HCT116 (cell line): ENCODE results near the gene EPS8. TPM values are rescaled to one million over a fixed set of nuclear protein-coding genes. Genes with fewer than 3 reads are reported as not detected.

Experiments
- ATAC-seq: fragments of 200-7000 bp; cut with Tn5 transposase; 2 replicates; pipeline ENCODE4 v1.9.1; 2020; ENCODE audit warnings: mild to moderate bottlenecking, moderate library complexity
- BruUV-seq: library from RNA; stranded (reverse); fragments of 400-500 nt; replicated peaks from 2 replicates; lab custom pipeline; 2021; lab: Mats Ljungman, UMichigan
- CTCF ChIA-PET: fragments of 300-600 bp; sonication (Branson Sonifier 250); formaldehyde crosslinking; loops from one replicate; lab custom pipeline; 2021; ENCODE audit warnings: antibody characterized with exemption; lab: Charles Lee
- POLR2A ChIA-PET: fragments of 300-600, 350-600 bp; sonication (Branson Sonifier 250); formaldehyde crosslinking; loops from one replicate; lab custom pipeline; 2021; ENCODE audit warnings: antibody characterized with exemption; lab: Charles Lee
- RAD21 ChIA-PET, 2 experiments: fragments of 300-600 bp; sonication (Branson Sonifier 250); formaldehyde crosslinking; loops; one replicate each; lab custom pipeline; 2023; ENCODE audit warnings: low total read pairs in 2 of 2; ENCODE audit not compliant: uncharacterized antibody in 2 of 2, unreplicated experiment in 2 of 2, low non-redundant PET in 1 of 2; lab: Charles Lee
- DNase-seq: peaks from one replicate; pipeline ENCODE4 v3.0.0-alpha.2; 2010; ENCODE audit warnings: low read depth, low spot score
- H2AFZ ChIP-seq: fragments of 200-600 bp; shearing (Covaris generic), sonication (generic); 2 replicates; pipeline ENCODE4 v1.6.1; 2017; ENCODE audit warnings: low read depth, mixed run types, mixed read lengths, antibody characterized with exemption, low read length; ENCODE audit not compliant: poor library complexity, severe bottlenecking
- H3K27ac ChIP-seq: 2 replicates; pipeline ENCODE4 v1.5.1; 2012; ENCODE audit warnings: low read depth, low read length
- H3K27me3 ChIP-seq: fragments of 200-600 bp; sonication (generic); 2 replicates; pipeline ENCODE4 v1.6.1; 2016; ENCODE audit warnings: mixed run types, low read length, mixed read lengths; ENCODE audit not compliant: insufficient read depth
- H3K36me3 ChIP-seq, 2 experiments: fragments of 200-500 bp in 1 of 2; fragments of 200-600 bp in 1 of 2; sonication (Bioruptor generic) in 1 of 2; sonication (generic) in 1 of 2; 2 replicates each; pipeline versions ENCODE4 v1.5.1 to v1.6.1; 2014 to 2016; ENCODE audit warnings: low read length in 2 of 2, inconsistent platforms in 1 of 2, mixed read lengths in 1 of 2, mixed run types in 1 of 2; ENCODE audit not compliant: insufficient read depth in 2 of 2, control insufficient read depth in 1 of 2
- H3K4me1 ChIP-seq, 2 experiments: fragments of 200-600 bp in 1 of 2; sonication (generic) in 1 of 2; 2 replicates each; pipeline versions ENCODE4 v1.5.1 to v1.6.1; 2012 to 2017; ENCODE audit warnings: low read length in 2 of 2, inconsistent platforms in 1 of 2, mild to moderate bottlenecking in 1 of 2, mixed read lengths in 1 of 2, mixed run types in 1 of 2, moderate library complexity in 1 of 2; ENCODE audit not compliant: insufficient read depth in 2 of 2, control insufficient read depth in 1 of 2
- H3K4me2 ChIP-seq: fragments of 200-600 bp; sonication (generic); 2 replicates; pipeline ENCODE4 v1.6.1; 2017; ENCODE audit warnings: mixed run types, low read length, mixed read lengths
- H3K4me3 ChIP-seq, 2 experiments: fragments of 200-600 bp in 1 of 2; sonication (generic) in 1 of 2; replicated peaks in 1 of 2; 2 replicates each; pipeline ENCODE4 v1.5.1; 2011 to 2016; ENCODE audit warnings: low read length in 2 of 2, control low read depth in 1 of 2, low read depth in 1 of 2, mild to moderate bottlenecking in 1 of 2, mixed read lengths in 1 of 2, mixed run types in 1 of 2
- H3K79me2 ChIP-seq: fragments of 200-600 bp; sonication (generic); 2 replicates; pipeline ENCODE4 v1.6.1; 2017; ENCODE audit warnings: mild to moderate bottlenecking, mixed run types, low read length, moderate library complexity, mixed read lengths; ENCODE audit not compliant: insufficient read depth
- H3K9ac ChIP-seq: fragments of 200-600 bp; sonication (generic); 2 replicates; pipeline ENCODE4 v1.6.1; 2016; ENCODE audit warnings: low read length, mixed read lengths
- H3K9me2 ChIP-seq: fragments of 200-600 bp; sonication (generic), shearing (Covaris generic); 2 replicates; pipeline ENCODE4 v1.6.1; 2017; ENCODE audit warnings: mixed run types, mild to moderate bottlenecking, moderate library complexity; ENCODE audit not compliant: insufficient read depth
- H3K9me3 ChIP-seq, 2 experiments: fragments of 200-500 bp in 1 of 2; fragments of 200-600 bp in 1 of 2; sonication (Bioruptor generic) in 1 of 2; sonication (generic) in 1 of 2; 2 replicates each; pipeline ENCODE4 v1.6.1; 2014 to 2017; ENCODE audit warnings: low read length in 2 of 2, mixed read lengths in 2 of 2, inconsistent platforms in 1 of 2, low read depth in 1 of 2, mild to moderate bottlenecking in 1 of 2, mixed run types in 1 of 2, moderate library complexity in 1 of 2; ENCODE audit not compliant: control insufficient read depth in 1 of 2, insufficient read depth in 1 of 2
- H4K20me1 ChIP-seq: fragments of 200-600 bp; sonication (generic), shearing (Covaris generic); 2 replicates; pipeline ENCODE4 v1.6.1; 2017; ENCODE audit warnings: mixed run types, mild to moderate bottlenecking, moderate library complexity; ENCODE audit not compliant: insufficient read depth
- CEBPB ChIP-seq: IDR thresholded peaks from 2 replicates; pipeline ENCODE4 v1.6.1; 2012; ENCODE audit warnings: low read depth
- CTCF ChIP-seq, 3 experiments: fragments of 200-600 bp in 1 of 3; sonication (generic) in 1 of 3; IDR thresholded peaks in 2 of 3; conservative IDR thresholded peaks in 1 of 3; 2 replicates each; pipeline ENCODE4 v1.5.1; 2012 to 2017; ENCODE audit warnings: low read depth in 2 of 3, low read length in 2 of 3, antibody characterized with exemption in 1 of 3, borderline replicate concordance in 1 of 3, control low read depth in 1 of 3, mild to moderate bottlenecking in 1 of 3, mixed read lengths in 1 of 3, mixed run types in 1 of 3, moderate library complexity in 1 of 3; ENCODE audit not compliant: insufficient read depth in 1 of 3
- EGR1 ChIP-seq: IDR thresholded peaks from 2 replicates; pipeline ENCODE4 v1.6.1; 2012; ENCODE audit warnings: low read depth
- EZH2 ChIP-seq: fragments of 200-600 bp; sonication (generic); IDR thresholded peaks from 2 replicates; pipeline ENCODE4 v1.6.1; 2017; ENCODE audit warnings: antibody characterized with exemption, mixed run types
- FOSL1 ChIP-seq: IDR thresholded peaks from 2 replicates; pipeline ENCODE4 v1.6.1; 2012; ENCODE audit warnings: low read depth
- MAX ChIP-seq: IDR thresholded peaks from 2 replicates; pipeline ENCODE4 v1.6.1; 2012
- POLR2A ChIP-seq: IDR thresholded peaks from 2 replicates; pipeline ENCODE4 v1.7.0; 2011; ENCODE audit warnings: borderline replicate concordance; ENCODE audit not compliant: insufficient read depth, insufficient read length; ENCODE audit errors: extremely low read depth
- RAD21 ChIP-seq: IDR thresholded peaks from 2 replicates; pipeline ENCODE4 v1.6.1; 2012; ENCODE audit warnings: low read depth, mild to moderate bottlenecking
- SP1 ChIP-seq: IDR thresholded peaks from 2 replicates; pipeline ENCODE4 v1.6.1; 2012; ENCODE audit warnings: low read depth
- SRF ChIP-seq: IDR thresholded peaks from 2 replicates; pipeline ENCODE4 v1.6.1; 2012; ENCODE audit warnings: low read depth
- TCF7L2 ChIP-seq: IDR thresholded peaks from 2 replicates; pipeline ENCODE4 v1.7.0; 2011; ENCODE audit warnings: borderline replicate concordance, inconsistent platforms; ENCODE audit not compliant: insufficient read depth, insufficient read length; ENCODE audit errors: extremely low read depth
- ZBTB33 ChIP-seq: IDR thresholded peaks from 2 replicates; pipeline ENCODE4 v1.6.1; 2011; ENCODE audit warnings: mild to moderate bottlenecking, low read length, moderate library complexity; ENCODE audit not compliant: insufficient replicate concordance; ENCODE audit errors: extremely low read depth
- intact Hi-C: fragments of 100-400 bp; cut with micrococcal nuclease; formaldehyde crosslinking; loops from 2 replicates; pipeline ENCODE4 v1.10.0; 2022
- total RNA-seq: library from RNA; stranded (reverse); gene quantifications from one replicate; pipeline ENCODE4 v1.2.1, GENCODE V29; 2021; ENCODE audit not compliant: unreplicated experiment

The EPS8 gene
- total RNA-seq, 1 experiment from 2014 or later: 49.9 TPM

- TF ChIP-seq ZBTB33: no peak
- TF ChIP-seq RAD21: no peak
- peak; percentile 34; the same call in 1 of the 2 replicates for TF ChIP-seq SRF
These were observed 31.5 kb downstream of the EPS8 start (continued) for GRCh38 chr12:15757553-15758255.

- no peaks in the 10 kb centered on the region for H3K9me3 ChIP-seq
- no peaks in the 10 kb centered on the region for H4K20me1 ChIP-seq
- H3K9ac ChIP-seq: no peak overlapping the region
- no peak overlapping the region for H3K27ac ChIP-seq
- H3K27me3 ChIP-seq: no peaks in the 10 kb centered on the region
- no TSS peak for BruUV-seq
- ATAC-seq (no peak), DNase-seq (no peak)
- no peak overlapping the region for H3K4me2 ChIP-seq
- POLR2A ChIA-PET: no interaction called here
- no peaks in the 10 kb centered on the region for H3K9me2 ChIP-seq
- H3K36me3 ChIP-seq: no peaks in the 10 kb centered on the region
- intact Hi-C loops: no loop called here
- peaks cover 97% of the 10 kb centered on the region for H3K79me2 ChIP-seq
- H2AFZ ChIP-seq: no peak overlapping the region
- CTCF ChIA-PET: interaction anchor here (0.9 kb wide), 1 partner anchor 16 kb away, joined by 3 read pairs; no protein-coding TSS in a partner anchor
- no peak for TF ChIP-seq EGR1
- TF ChIP-seq FOSL1: no peak
- TF ChIP-seq SRF: no peak
- TF ChIP-seq MAX: no peak
- no peak for TF ChIP-seq CEBPB
- TF ChIP-seq RAD21: no peak
- no peak for TF ChIP-seq CTCF (IDR thresholded peaks at IDR 0.05 in 2 of 3, conservative IDR thresholded peaks at IDR 0.05 in 1 of 3; ENCODE audit: borderline replicate concordance in 1 of 3, insufficient read depth in 1 of 3, low read depth in 2 of 3, low read length in 2 of 3)
- TF ChIP-seq EZH2: no peak
- no peak for TF ChIP-seq POLR2A
- TF ChIP-seq SP1: no peak
- TF ChIP-seq ZBTB33: no peak
- no peak for TF ChIP-seq TCF7L2
- H3K4me3 ChIP-seq: no peak overlapping the region
- peaks cover 9 to 33% of the 10 kb centered on the region in 2 experiments; a peak in 3 of 4 replicates for H3K4me1 ChIP-seq
- RAD21 ChIA-PET: no interaction called here
These were observed 32.4 kb downstream of the EPS8 start for GRCh38 chr12:15756822-15757221.
